ENCODE results near the gene BCL10.
"Not testable (repeated sequence)": the region's sequence is repeated elsewhere in the genome, so short reads cannot be mapped to it uniquely, and the experiment has no call there.

The BCL10 gene

DNA sequence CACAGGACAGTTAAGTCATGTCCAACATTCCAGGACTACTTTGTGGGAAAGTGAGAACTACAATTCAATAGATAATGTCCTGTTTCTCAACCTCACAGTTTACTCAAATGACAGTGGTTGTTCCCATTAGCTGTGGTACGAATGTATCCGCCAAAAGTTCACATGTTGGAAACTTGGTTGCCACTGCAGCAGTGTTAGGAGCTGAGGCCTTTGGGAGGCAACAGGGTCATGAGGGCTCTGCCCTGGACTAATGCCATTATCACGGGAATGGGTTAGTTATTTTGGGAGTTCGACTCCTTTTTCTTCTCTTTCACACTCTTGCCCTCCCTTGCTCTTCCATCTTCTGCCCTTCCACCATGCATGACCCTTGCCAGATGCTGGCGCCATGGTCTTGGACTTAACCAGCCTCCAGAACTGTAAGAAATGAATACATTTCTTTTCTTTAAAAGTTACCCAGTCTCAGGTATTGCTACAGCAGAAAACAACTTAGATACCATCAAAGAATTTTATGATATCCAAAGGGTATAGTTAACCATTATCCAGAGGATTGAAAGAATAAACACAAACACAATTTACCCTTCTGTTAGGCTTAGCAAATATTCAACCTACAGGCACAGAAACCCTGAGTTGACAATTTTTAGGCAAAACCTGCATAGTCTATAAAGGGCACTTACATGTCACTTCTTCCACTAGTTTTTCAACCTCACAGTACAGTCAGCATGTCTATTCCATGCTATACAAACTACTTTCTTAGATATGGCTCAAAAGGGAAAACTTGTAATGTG lies 7.4 kb downstream of the BCL10 start:
- no peak for FAIRE-seq
- DNase-seq (ENCODE audit: insufficient read length, low spot score), result no peak

- FAIRE-seq (no peak), DNase-seq (ENCODE audit: insufficient read length, low spot score) (no peak)
Measured at GRCh38 chr1:85267313-85267712, 9.1 kb downstream of the BCL10 start.

DNA sequence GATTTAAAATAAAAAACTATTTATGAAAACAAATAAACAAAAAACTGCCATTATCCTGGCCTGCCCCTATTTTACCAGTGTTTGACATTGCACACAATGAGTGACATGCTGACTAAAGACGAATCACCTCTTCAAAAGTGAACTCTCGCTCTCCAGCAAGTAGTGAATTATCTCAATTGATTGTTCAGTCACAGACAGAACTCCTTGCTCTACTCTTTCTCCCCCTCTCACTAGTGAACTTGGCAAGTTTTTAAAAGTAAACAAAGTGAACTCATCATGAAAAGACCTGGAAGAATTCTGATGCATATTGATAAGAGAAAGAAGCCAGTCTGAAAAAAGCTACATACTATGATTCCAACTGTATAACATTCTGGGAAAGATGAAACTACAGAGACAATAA lies 12.3 kb downstream of the BCL10 start:
- FAIRE-seq (no peak), DNase-seq (ENCODE audit: insufficient read length, low spot score) (no peak)

DNA sequence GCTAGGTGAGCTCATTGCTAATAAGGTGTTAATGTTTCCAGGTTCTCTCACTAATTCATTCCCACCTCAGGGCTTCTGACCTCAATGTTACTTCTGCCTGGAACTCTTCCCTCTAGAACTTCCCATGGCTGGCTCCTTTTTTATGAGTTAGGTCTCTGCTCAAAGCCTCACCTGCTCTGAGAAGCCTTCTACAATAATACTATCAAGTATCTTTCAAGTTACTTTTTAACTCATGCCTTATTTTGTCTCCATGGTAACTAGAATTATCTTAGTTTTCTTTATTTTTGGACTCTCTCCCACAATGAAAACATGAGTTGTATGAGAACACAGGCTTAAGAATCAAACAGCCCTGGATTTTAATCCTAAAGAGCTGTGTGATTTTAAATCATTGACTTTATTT lies 13.4 kb downstream of the BCL10 start:
- no peak for DNase-seq (ENCODE audit: insufficient read length, low spot score)
- FAIRE-seq, result no peak

DNA sequence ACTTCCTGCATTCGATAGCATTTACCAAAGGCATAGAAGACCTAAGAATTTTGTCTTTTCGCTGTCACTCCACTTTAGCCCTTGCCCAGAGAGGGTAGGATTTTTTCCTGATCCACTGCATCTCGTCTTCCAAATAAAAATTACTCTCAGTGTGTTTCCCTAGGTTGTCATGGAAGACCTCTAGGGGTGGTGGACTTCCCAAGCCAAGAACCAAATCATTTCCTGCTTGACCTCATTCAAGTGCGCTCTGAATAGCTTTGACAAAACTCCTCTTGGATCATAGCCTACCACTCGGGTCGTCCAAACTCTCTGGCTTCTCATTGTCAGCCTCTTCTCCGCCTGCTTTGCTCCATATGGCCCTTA lies 16.5 kb downstream of the BCL10 start:
- no peak for DNase-seq (ENCODE audit: insufficient read length, low spot score)
- FAIRE-seq, result no peak

DNA sequence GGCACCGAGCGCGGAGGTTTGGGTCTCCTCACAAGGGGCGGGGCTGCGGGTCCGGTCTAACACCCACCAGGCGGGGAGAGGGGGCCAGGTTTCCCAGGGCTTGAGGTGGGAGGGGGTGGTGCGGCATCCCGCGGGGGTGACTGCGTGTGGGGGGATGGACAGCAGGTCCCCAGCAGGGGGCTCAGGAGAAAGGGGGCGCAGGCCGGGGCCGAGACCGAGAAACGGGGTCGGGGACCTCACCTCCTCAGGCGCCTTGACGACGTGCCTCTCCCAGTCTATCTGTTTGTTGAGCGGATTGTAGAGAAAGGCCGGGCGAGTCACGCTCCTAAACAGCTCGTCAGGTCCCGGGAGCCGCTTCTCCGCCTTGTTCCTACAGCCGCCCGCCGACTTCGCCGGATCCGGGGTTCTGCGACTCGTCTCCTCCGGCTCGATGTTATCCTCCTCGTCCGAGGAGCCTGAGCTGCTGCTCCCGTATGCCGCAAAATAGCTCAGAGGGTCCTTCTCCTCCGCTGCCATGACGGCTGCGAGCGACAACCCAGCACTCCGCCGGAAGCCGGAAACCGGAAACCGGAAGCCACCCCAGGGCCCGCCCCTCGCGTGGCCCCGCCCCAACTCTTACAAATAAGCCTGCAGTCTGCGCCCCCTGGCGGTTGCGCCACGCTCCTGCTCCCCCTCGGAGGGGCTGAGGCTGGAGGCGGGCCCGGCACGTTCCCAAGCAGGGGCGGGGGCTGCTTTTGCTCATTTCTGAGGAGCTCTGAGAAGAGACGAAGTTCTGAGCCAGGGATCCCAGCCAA lies 17.1 kb downstream of the BCL10 start, which contains the start of gene C1orf52:
Gene C1orf52, minus strand, starts transcription at position 545 of the 794 bp plus-strand sequence. Its CDS starts 29 bp downstream, at position 516.
- FAIRE-seq, result no peak

GRCh38 chr1:85258536-85259117 lies 17.8 kb downstream of the BCL10 start:
- DNase-seq (ENCODE audit: insufficient read length, low spot score), result no peak
- no peak for FAIRE-seq

More for the DNA sequence above, 17.1 kb downstream of the BCL10 start, which contains the start of gene C1orf52:
- DNase-seq (ENCODE audit: insufficient read length, low spot score), result peak; percentile 73

- not testable (repeated sequence) for DNase-seq (ENCODE audit: insufficient read length, low spot score); FAIRE-seq
Measured at GRCh38 chr1:85249042-85249441, 27.4 kb downstream of the BCL10 start.

DNA sequence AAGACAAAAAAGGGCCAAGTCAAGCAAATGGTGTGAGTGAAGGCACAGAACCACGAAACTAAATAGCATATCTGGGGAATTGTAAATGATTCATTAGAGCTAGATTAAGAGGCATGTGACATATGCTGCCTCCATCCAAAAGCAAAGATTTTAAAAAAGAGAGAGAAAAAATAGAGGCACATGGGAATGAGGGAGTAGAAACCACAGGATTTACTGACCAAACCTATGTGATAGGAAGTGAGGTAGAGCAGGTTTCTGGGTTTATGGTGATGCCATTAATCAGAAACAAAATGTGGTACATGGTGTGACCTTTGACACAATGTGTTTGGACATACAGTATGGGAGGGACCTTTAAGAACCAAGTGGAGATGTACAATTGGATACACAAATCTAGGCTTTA lies 30.5 kb downstream of the BCL10 start:
- FAIRE-seq (no peak), DNase-seq (ENCODE audit: insufficient read length, low spot score) (no peak)

GRCh38 chr1:85245456-85245855 lies 31.0 kb downstream of the BCL10 start:
- no peak for FAIRE-seq

DNA sequence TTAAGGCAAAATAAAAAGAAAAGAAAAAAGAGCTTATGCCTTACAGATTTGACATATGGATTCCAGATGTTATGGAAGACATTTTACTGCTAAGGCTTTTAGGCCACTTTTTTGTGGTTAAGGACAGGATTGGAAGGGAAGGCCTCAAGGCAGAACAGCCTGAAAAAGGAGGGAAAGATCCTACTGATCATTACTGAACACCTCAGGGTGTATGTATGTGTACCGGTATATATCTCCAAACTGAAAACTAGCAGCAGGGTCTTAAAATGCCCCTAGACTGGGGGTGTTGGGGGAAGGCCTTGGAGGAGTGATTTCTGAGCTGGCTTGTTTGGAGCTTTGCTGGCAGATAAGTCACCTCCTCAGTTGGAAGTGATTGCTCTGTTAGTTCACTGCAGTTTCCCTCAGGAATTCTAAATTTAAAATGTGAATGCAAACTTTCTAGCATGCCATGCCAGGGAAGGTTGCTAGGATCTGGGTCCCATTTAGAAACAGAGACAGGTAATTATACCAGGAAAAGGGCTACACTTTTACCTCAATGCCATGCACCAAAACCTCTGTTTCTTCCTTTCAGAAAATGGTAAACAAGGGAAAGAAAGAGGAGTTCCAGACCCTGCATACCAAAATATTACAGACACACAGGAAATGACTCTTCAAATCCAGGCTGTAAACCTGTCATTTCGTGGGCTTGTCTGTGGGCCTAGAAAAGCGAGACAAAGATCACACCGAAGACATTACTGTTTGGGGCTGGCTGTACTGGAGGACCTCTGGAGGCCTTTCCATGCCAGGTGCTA lies 32.0 kb downstream of the BCL10 start:
- FAIRE-seq (no peak), DNase-seq (ENCODE audit: insufficient read length, low spot score) (peak; percentile 39)

More at GRCh38 chr1:85245456-85245855, 31.0 kb downstream of the BCL10 start:
- DNase-seq (ENCODE audit: insufficient read length, low spot score), result no peak

- no peak for DNase-seq (ENCODE audit: insufficient read length, low spot score)
- no peak for FAIRE-seq
Measured at GRCh38 chr1:85243372-85243771, 33.1 kb downstream of the BCL10 start.

- DNase-seq (ENCODE audit: insufficient read length, low spot score), result no peak
- no peak for FAIRE-seq
Measured at GRCh38 chr1:85240643-85241042, 35.8 kb downstream of the BCL10 start.

- FAIRE-seq (no peak), DNase-seq (ENCODE audit: insufficient read length, low spot score) (no peak)
Measured at GRCh38 chr1:85240174-85240601, 36.2 kb downstream of the BCL10 start.

GRCh38 chr1:85237613-85238012 lies 38.8 kb downstream of the BCL10 start:
- DNase-seq (ENCODE audit: insufficient read length, low spot score) (no peak), FAIRE-seq (no peak)

DNA sequence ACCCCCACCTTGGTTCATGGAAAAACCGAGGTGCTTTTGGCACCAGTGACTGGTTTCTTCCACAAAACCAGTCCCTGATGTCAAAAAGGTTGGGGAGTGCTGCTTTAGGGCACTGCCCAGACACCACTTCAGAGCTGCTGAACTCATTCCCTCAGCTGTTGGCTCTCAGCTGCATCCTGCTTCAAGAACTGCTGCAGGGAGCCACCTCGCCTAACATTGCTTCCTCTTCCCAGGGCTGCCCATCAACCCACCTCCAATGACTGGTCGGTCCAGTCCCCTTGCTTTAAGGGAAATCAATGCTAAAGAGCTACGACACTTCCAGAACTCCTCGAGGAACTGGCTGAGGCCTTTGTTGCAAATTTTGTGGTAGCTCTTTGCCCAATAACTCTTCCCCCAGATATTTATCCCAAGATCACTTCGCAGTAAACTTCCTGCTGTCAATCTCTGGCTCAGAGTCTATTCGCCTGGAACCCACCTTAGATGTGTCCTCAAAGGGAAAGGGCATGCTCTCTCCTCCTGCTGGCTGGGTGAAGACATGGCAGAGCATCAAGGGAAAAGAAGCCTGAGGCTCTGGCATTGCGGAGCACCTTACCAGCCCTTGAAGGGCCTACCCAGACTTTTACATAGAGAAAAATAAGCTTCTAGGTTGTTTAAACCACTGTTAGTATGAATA lies 46.0 kb downstream of the BCL10 start:
- no peak for DNase-seq (ENCODE audit: insufficient read length, low spot score)
- FAIRE-seq, result no peak

DNA sequence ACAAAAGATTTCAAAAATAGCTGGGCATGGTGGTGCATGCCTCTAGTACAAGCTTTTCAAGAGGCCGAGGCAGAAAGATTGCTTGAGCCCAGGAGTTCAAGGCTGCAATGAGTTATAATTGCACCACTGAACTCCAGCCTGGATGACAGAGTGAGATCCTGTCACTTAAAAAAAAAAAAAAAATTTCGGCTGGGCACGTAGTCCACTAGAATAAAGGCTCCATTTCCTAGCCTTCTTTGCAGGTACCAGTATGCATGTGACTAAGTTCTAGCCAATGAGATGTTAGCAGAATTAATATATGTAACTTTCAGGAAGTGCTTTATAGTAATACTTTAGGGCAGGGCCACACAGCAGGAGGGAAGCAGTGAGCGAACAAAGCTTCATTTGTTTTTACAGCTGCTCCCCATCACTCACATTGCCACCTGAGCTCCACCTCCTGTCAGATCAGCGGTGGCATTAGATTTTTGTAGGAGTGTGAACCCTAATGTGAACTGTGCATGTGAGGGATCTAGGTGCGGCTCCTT lies 46.8 kb downstream of the BCL10 start:
- FAIRE-seq (no peak), DNase-seq (ENCODE audit: insufficient read length, low spot score) (no peak)

- no peak for FAIRE-seq
- no peak for DNase-seq (ENCODE audit: insufficient read length, low spot score)
Measured at GRCh38 chr1:85228972-85229371, 47.5 kb downstream of the BCL10 start.

DNA sequence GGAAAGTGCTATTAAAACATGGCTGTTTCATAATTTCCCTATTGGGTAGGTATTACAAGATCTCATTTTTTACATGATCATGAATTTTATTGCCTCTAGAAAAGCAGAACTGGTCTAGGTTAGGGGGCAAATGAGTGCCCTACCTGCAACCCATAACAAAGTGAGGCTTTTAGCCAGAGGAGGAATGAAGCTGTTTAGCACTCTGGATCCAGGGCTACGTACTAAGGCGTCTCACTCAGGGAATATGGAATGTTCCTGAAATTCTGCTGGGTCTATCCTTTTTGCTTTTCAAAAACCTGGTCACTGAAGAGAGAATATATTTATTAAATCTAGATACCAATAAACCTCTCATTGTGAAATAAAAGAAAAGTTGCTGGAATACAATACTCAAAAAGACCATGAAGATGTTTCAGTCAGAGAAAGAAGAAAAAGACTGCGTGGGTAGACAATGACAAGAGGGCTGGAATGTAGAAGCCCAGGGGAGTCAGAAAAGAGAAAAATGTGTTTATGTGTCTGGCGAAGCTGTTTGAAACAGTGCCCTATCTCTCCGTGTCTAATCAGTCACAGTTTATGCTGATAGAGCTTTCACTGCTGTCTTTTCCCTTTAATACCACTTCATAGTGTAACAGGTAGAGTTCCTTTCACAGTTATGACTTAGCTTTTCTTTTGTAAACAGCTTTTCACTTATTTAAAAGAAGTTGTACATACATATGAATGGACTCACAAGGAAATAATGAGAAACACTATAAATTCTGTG lies 50.6 kb downstream of the BCL10 start:
- DNase-seq (ENCODE audit: insufficient read length, low spot score) (no peak), FAIRE-seq (no peak)

Measured in HTR-8/SVneo (cell line).